ENCODE measurements around the gene NSD1. TPM values are rescaled to one million over a fixed set of nuclear protein-coding genes. Genes with fewer than 3 reads are reported as not detected.

The NSD1 gene
- total RNA-seq, 1 experiment from 2014 or later: 30.3 TPM

DNA sequence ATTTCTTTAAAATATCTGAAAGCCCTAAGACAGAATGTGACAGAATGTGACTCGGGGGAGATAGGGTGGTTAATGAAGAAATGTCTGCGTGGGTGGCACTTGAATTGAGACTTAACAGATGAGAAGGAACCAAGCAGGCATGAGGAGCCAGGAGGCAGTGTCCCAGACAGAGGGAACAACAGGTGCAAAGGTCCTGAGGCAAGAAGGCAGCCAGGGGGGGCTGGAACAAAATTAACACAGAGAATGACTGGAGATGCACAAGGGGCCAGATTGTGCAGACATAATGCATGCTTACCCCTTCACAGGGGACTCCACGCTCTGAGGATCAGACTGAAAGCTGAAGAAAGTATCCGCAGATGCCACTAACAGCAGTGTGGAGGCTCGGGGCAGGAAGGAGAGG is 216.2 kb downstream of the NSD1 start:
- DNase-seq (ENCODE audit: low spot score): no peak

Other genes with a start within 250 kb of the NSD1 start
- gene HK3, start 234.4 kb upstream of the NSD1 start, total RNA-seq (2014; rRNA removed; shearing (Covaris generic)): 1.6 TPM in 1 of 2 replicates, not detected in the other
- 33.0 and 38.1 TPM in 2 replicates for gene UIMC1, start 127.0 kb upstream of the NSD1 start, total RNA-seq (2014; rRNA removed; shearing (Covaris generic))
- gene ZNF346, start 111.1 kb upstream of the NSD1 start, total RNA-seq (2014; rRNA removed; shearing (Covaris generic)): 26.2 and 31.4 TPM in 2 replicates
- 11.4 and 16.9 TPM in 2 replicates for gene FGFR4, start 46.9 kb upstream of the NSD1 start, total RNA-seq (2014; rRNA removed; shearing (Covaris generic))
- gene RAB24, start 169.9 kb downstream of the NSD1 start, total RNA-seq (2014; rRNA removed; shearing (Covaris generic)): 22.5 and 28.1 TPM in 2 replicates
- gene PRELID1, start 170.0 kb downstream of the NSD1 start, total RNA-seq (2014; rRNA removed; shearing (Covaris generic)): 487 and 500 TPM in 2 replicates
- 34.7 and 74.3 TPM in 2 replicates for gene MXD3, start 178.1 kb downstream of the NSD1 start, total RNA-seq (2014; rRNA removed; shearing (Covaris generic))
- gene LMAN2, start 217.9 kb downstream of the NSD1 start, total RNA-seq (2014; rRNA removed; shearing (Covaris generic)): 745 and 800 TPM in 2 replicates
- 26.2 and 28.1 TPM in 2 replicates for gene RGS14, start 224.2 kb downstream of the NSD1 start, total RNA-seq (2014; rRNA removed; shearing (Covaris generic))